HG02840 (cell line): Measurements from ENCODE around the gene GALNT18.

ENCODE experiments used
- ATAC-seq: cut with Tn5 transposase; IDR thresholded peaks from one replicate; pipeline ENCODE4 v1.9.1; 2021; ENCODE audit warnings: mild to moderate bottlenecking, moderate library complexity, moderate number of reproducible peaks; ENCODE audit not compliant: unreplicated experiment, low FRiP score

The GALNT18 gene

DNA sequence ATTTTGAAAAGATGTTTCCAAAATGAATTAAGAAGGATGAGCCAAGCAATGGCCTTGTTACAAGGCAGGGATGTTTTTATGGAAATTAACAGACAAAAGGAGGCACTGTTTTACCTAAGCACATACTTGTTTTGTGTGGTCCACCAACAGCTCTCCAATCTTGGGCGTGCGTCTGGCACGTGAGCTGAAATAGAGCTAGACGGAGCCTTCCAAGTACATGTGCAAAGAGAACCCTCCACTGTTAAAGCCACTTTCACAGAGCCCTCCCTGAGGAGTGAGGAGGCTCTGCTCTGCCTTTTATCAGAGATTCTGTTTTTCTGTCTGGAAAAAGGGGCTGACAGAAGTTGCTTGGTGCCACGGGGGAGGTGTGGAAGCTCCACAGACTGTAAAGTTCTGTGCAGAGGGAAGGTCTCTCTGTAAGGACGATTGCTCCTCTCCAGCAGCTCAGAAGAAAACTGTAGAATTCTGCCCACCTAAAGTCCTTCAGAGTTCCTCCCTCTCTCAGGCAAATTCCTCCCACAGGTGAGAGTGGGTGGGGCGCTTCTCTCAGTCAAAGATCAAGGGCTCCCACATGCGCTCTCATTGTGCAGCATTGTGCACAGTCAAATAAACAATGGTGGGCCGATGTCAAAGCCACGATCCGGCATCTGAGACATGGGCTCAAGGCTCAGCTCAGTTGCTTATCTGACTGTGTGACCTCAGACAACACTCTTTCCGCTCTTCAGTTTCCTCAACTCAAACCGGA, 176.2 kb downstream of the GALNT18 start:
- ATAC-seq, result no peak

- ATAC-seq, result no peak
Measured at GRCh38 chr11:11444804-11445131, 177.0 kb downstream of the GALNT18 start.

DNA sequence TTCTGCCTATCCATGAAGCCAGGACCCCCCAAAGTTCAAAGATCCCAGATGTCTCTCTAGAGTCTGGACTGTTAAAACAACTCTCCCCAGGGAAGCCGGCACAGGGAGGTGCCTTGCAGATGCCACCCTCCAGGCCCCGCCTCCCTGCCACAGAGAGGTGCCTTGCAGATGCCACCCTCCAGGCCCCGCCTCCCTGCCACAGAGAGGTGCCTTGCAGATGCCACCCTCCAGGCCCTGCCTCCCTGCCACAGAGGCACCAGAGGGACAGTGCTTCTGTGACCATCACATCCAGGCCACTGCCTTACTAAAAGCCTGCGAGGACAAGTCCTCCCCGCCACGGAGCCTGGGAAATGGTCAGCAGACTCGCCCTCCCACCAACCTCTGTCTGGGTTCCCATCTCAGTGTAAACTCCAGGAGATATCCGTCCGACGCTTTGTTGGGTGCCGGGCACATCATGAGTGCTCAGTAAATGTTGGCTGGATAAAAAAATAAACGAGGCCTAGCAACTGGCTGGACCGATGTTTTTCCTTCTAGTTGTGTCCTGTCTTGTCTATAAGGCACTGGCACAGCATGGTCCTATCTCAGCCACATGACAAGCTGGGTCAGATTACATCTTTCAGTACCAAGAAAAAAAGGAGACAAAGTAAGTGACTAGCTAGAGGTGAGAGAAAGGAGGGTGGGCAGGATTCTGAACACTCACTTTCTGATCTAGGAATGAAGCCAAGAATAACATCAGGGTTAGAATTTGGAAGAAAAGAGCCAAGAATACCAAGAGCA, 177.6 kb downstream of the GALNT18 start:
- ATAC-seq, result no peak

- no peak for ATAC-seq
Measured at GRCh38 chr11:11442791-11443190, 179.0 kb downstream of the GALNT18 start.

DNA sequence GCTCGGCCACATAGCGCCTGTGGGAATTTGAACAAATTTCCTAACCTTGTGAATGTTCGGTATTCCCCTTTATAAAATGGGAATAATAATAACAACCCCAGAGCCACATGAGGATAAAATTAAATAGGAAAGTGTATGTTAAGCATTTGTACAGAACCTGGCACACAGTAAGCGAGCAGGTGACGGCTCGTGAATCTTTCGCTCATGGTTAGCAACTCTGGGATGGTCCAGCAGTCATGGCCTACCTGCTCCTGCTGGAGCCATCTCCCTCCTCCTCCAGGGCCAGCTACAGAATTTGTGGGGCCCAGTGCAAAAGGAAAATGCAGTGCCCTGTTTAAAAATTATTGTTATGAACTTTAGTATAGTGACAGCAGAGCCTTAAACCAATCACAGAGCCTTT, 180.3 kb downstream of the GALNT18 start:
- ATAC-seq, result no peak

DNA sequence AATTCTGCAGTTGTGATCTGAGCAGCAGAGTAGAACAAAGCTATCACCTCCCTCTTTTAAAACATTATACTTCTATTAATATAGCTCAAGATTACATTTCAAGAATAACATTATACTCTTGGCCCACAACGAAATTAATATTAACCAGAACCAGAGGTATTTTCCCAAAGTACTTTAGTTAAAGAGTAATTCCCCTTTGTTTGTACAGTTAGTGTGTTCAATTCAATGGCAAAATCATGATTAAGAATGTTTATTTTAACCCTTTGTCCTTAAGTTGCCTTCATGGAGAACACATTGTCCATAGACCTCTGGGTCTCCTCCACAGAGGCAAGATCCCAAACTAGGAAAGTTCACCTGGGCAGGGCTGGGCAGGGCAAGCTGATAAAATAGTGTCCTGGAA, 180.7 kb downstream of the GALNT18 start:
- no peak for ATAC-seq

DNA sequence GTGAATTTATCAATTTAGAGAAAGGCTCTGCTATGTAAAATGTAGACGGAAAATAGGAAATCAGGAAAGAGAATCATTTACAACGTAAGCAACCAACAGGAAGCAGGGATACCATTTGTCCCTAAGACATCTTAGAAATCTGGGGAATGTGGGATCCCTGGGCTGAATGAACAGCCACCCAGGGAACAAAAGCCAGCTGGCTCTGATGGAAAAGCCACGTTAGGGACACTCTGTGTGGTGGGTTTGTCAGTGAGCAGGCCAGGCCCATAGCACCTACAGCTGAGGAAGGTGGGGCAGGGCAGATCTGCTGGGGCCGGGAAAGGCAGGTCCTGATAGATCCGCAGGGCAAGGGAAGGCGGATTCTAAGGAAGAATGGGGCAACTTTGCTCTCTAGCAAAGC, 181.7 kb downstream of the GALNT18 start:
- ATAC-seq, result no peak

- no peak for ATAC-seq
Measured at GRCh38 chr11:11439591-11439990, 182.2 kb downstream of the GALNT18 start.

DNA sequence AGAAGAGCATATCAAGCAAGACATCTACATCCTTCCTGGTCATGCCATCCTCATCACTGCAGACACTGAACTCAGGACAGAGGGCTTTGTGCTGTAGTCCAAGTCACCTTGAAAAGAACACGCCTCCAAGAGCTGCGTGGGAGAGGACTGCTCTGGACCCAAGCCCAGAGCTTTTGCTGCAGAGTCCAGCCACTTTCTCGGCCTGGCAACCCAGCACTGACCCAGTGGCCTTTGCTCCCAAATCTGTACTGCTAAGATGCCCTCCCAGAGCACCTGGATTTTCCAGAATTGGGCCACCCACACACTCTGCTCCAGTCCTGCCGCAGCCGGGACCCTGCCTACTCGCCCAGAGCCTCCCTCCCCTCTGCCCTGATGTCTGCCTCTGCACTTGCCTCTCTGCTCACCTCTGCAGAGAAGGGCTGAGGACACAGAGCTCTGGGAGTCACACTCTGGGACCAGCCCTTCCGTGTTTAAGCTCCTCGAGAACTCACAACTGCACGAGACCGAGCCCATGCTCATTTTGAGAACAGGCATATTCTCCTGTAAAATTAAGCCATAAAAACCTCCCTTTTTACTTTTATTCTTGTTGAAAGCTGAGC, 185.0 kb downstream of the GALNT18 start:
- no peak for ATAC-seq

- ATAC-seq, result no peak
Measured at GRCh38 chr11:11435635-11436034, 186.2 kb downstream of the GALNT18 start.

- ATAC-seq, result no peak
Measured at GRCh38 chr11:11433960-11434359, 187.8 kb downstream of the GALNT18 start.

GRCh38 chr11:11432621-11433319, 189.0 kb downstream of the GALNT18 start:
- ATAC-seq, result no peak

GRCh38 chr11:11430431-11430830, 191.4 kb downstream of the GALNT18 start:
- no peak for ATAC-seq

GRCh38 chr11:11428714-11429113, 193.1 kb downstream of the GALNT18 start:
- ATAC-seq, result no peak

DNA sequence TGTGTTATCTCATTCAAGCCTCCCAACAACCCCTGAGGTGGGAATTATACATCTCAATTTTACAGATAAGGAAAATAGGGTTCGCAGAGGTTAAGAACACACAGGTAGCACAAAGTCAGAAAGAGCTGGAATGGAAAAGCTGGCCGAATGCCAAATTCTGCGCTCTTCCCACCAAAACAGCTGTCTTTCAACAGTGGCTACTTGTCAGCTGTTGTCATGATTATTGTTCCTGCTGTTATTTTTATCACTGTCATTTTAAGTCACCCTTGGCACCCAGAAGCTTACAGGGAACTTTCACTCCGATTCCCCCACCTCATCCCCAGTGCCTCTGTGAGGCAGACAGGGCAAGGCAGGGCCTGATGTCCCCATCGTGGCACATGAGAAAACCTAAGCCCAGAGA, 194.3 kb downstream of the GALNT18 start:
- no peak for ATAC-seq

- no peak for ATAC-seq
Measured at GRCh38 chr11:11427140-11427539, 194.7 kb downstream of the GALNT18 start.

- no peak for ATAC-seq
Measured at GRCh38 chr11:11426226-11426952, 195.4 kb downstream of the GALNT18 start.

DNA sequence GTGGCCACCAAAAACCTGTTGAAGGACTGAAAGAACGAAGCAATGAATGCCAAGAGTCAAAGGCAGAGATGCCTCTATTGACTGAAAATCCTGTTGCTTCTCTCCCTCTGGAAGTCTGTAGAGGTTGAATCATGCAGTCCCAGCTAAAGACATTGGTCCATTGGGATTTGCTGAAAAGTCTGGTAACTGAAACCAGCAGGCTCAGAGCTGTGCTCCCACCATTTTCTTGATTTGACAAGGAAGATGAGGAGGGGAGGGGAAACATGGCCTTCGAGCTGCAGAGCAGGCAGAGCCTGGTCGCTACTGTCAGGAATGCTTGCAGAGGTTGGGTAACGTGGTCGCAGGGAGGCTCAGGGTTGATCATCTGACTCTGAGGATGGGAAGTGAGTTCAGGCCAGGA, 196.0 kb downstream of the GALNT18 start:
- no peak for ATAC-seq

GRCh38 chr11:11424688-11425087, 197.1 kb downstream of the GALNT18 start:
- no peak for ATAC-seq

GRCh38 chr11:11422411-11423128, 199.2 kb downstream of the GALNT18 start:
- ATAC-seq, result no peak
